ENCODE measurements around the gene ABLIM3.

The ABLIM3 gene

GRCh38 chr5:149283626-149284480 is 142.6 kb downstream of the ABLIM3 start:
- Mint-ChIP-seq H3K4me3 (no peak overlapping the region), H3K36me3 (ENCODE audit: low read depth) (no peaks in the 10 kb centered on the region), H3K27me3 (no peaks in the 10 kb centered on the region), H3K4me1 (no peaks in the 10 kb centered on the region), H3K27ac (no peak overlapping the region), H3K9me3 (no peaks in the 10 kb centered on the region)
- DNase-seq (no peak), ATAC-seq (no peak)

GRCh38 chr5:149284501-149284900 is 143.2 kb downstream of the ABLIM3 start:
- ATAC-seq: no peak
- no peak overlapping the region for H3K4me3 Mint-ChIP-seq
- H3K9me3 Mint-ChIP-seq: no peaks in the 10 kb centered on the region
- H3K36me3 Mint-ChIP-seq (ENCODE audit: low read depth): no peaks in the 10 kb centered on the region
- no peak for DNase-seq
- H3K4me1 Mint-ChIP-seq: no peaks in the 10 kb centered on the region
- no peak overlapping the region for H3K27ac Mint-ChIP-seq
- H3K27me3 Mint-ChIP-seq: no peaks in the 10 kb centered on the region

DNA sequence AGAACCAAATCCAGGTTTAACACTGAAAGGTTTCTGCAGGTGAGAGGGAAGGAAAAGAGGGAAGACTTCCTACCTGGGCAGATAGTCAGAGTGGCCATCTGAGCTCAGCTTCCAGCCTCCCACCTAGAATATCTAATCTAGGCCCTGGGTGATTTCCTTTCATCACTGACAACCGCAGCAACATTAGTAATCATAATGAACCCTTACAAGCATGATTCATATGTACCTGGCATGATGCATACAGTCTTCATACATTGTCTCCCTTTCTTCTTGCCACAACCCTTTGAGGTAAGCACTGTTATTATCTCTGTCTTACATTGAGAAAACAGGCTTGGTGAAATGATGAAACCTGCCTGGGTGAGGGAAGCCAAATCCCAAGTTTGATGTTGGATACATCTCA is 143.9 kb downstream of the ABLIM3 start:
- H3K36me3 Mint-ChIP-seq (ENCODE audit: low read depth): no peaks in the 10 kb centered on the region
- H3K4me1 Mint-ChIP-seq: no peaks in the 10 kb centered on the region
- ATAC-seq (peak; percentile 71), DNase-seq (no peak)
- H3K4me3 Mint-ChIP-seq: no peak overlapping the region
- H3K27me3 Mint-ChIP-seq: no peaks in the 10 kb centered on the region
- H3K9me3 Mint-ChIP-seq: no peaks in the 10 kb centered on the region
- H3K27ac Mint-ChIP-seq: no peak overlapping the region

- no peaks in the 10 kb centered on the region for H3K4me1 Mint-ChIP-seq
- H3K27me3 Mint-ChIP-seq: no peaks in the 10 kb centered on the region
- H3K27ac Mint-ChIP-seq: no peak overlapping the region
- no peaks in the 10 kb centered on the region for H3K36me3 Mint-ChIP-seq (ENCODE audit: low read depth)
- no peaks in the 10 kb centered on the region for H3K9me3 Mint-ChIP-seq
- ATAC-seq (no peak), DNase-seq (no peak)
- H3K4me3 Mint-ChIP-seq: no peak overlapping the region
These were observed 147.1 kb downstream of the ABLIM3 start for GRCh38 chr5:149288436-149288835.

- no peaks in the 10 kb centered on the region for H3K4me1 Mint-ChIP-seq
- no peak for DNase-seq
- H3K4me3 Mint-ChIP-seq: no peak overlapping the region
- ATAC-seq: no peak
- H3K27me3 Mint-ChIP-seq: no peaks in the 10 kb centered on the region
- H3K36me3 Mint-ChIP-seq (ENCODE audit: low read depth): no peaks in the 10 kb centered on the region
- H3K9me3 Mint-ChIP-seq: no peaks in the 10 kb centered on the region
- H3K27ac Mint-ChIP-seq: no peak overlapping the region
These were observed 148.0 kb downstream of the ABLIM3 start for GRCh38 chr5:149289301-149289700.

GRCh38 chr5:149294872-149295829 is 153.9 kb downstream of the ABLIM3 start:
- Mint-ChIP-seq H3K36me3 (ENCODE audit: low read depth) (no peaks in the 10 kb centered on the region), H3K27ac (no peak overlapping the region), H3K4me1 (peaks cover 18% of the 10 kb centered on the region), H3K27me3 (peaks cover 2% of the 10 kb centered on the region), H3K4me3 (no peak overlapping the region), H3K9me3 (no peaks in the 10 kb centered on the region)
- ATAC-seq: no peak
- DNase-seq: no peak

GRCh38 chr5:149297340-149298025 is 156.2 kb downstream of the ABLIM3 start:
- Mint-ChIP-seq H3K4me3 (no peak overlapping the region), H3K4me1 (peaks cover 18% of the 10 kb centered on the region)

DNA sequence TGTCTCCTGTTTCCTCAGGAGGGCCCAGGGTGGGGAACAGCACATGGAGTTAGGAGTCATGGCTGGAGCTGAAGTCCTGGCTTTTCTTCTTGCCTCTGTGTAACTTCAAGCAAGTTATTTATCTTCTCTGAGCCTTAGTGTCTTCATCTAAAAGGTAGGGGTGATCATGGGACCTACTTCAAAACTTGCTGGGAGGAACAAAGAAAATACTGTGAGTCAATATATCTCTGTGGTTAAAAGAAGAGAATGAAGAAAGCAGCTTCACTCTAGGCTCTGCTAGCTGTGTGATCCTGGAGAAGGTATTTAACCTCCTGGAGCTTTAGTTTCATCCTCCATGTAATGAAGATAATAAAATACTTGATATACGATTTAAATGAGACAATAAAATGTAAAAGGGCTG is 156.9 kb downstream of the ABLIM3 start:
- DNase-seq: no peak
- Mint-ChIP-seq H3K36me3 (ENCODE audit: low read depth) (no peaks in the 10 kb centered on the region), H3K4me3 (no peak overlapping the region), H3K9me3 (no peaks in the 10 kb centered on the region), H3K4me1 (peaks cover 18% of the 10 kb centered on the region), H3K27ac (no peak overlapping the region), H3K27me3 (peaks cover 2% of the 10 kb centered on the region)
- no peak for ATAC-seq

More at GRCh38 chr5:149297340-149298025, 156.2 kb downstream of the ABLIM3 start:
- no peak for DNase-seq
- H3K9me3 Mint-ChIP-seq: no peaks in the 10 kb centered on the region
- H3K27ac Mint-ChIP-seq: no peak overlapping the region
- H3K27me3 Mint-ChIP-seq: peaks cover 2% of the 10 kb centered on the region
- no peak for ATAC-seq
- H3K36me3 Mint-ChIP-seq (ENCODE audit: low read depth): no peaks in the 10 kb centered on the region

DNA sequence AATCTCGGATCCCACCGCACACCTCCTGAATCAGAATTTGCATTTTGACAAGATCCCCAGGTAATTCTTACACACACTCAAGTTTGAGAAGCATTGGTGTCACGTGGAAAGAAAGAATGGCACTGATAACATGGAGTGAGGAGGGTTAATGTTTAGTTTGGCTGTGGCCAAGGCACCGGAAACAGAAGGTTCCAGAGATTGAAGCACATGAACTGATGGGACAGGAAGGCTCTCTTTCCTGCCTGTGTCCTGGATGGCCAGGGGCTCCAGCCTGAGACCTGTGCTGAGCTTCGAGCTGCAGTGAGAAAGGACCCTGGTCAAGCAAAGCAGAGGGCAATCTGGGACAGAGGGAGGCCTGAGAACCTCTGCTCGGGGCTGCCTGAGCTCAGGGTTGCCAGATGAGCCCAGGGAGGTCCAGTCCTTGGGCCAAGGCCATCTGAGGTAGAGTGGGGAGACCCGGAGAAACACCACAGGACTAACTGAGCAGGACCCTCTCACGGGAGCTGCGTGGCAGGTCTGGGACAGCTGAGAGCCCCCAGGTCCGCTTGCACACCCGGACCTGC is 157.6 kb downstream of the ABLIM3 start:
- no peak overlapping the region for H3K27ac Mint-ChIP-seq
- H3K36me3 Mint-ChIP-seq (ENCODE audit: low read depth): no peaks in the 10 kb centered on the region
- no peaks in the 10 kb centered on the region for H3K9me3 Mint-ChIP-seq
- H3K4me1 Mint-ChIP-seq: peaks cover 18% of the 10 kb centered on the region
- ATAC-seq (no peak), DNase-seq (no peak)
- H3K4me3 Mint-ChIP-seq: no peak overlapping the region
- peaks cover 2% of the 10 kb centered on the region for H3K27me3 Mint-ChIP-seq

GRCh38 chr5:149299451-149300054 is 158.3 kb downstream of the ABLIM3 start:
- no peak overlapping the region for H3K27ac Mint-ChIP-seq
- no peak for ATAC-seq
- no peak for DNase-seq
- H3K4me1 Mint-ChIP-seq: peaks cover 18% of the 10 kb centered on the region
- H3K4me3 Mint-ChIP-seq: no peak overlapping the region
- H3K36me3 Mint-ChIP-seq (ENCODE audit: low read depth): no peaks in the 10 kb centered on the region
- H3K27me3 Mint-ChIP-seq: peaks cover 2% of the 10 kb centered on the region
- H3K9me3 Mint-ChIP-seq: no peaks in the 10 kb centered on the region

GRCh38 chr5:149300441-149300840 is 159.1 kb downstream of the ABLIM3 start:
- no peaks in the 10 kb centered on the region for H3K36me3 Mint-ChIP-seq (ENCODE audit: low read depth)
- no peak overlapping the region for H3K4me3 Mint-ChIP-seq
- H3K27ac Mint-ChIP-seq: no peak overlapping the region
- DNase-seq (no peak), ATAC-seq (no peak)
- H3K4me1 Mint-ChIP-seq: peaks cover 12% of the 10 kb centered on the region
- H3K27me3 Mint-ChIP-seq: peaks cover 2% of the 10 kb centered on the region
- H3K9me3 Mint-ChIP-seq: no peaks in the 10 kb centered on the region

DNA sequence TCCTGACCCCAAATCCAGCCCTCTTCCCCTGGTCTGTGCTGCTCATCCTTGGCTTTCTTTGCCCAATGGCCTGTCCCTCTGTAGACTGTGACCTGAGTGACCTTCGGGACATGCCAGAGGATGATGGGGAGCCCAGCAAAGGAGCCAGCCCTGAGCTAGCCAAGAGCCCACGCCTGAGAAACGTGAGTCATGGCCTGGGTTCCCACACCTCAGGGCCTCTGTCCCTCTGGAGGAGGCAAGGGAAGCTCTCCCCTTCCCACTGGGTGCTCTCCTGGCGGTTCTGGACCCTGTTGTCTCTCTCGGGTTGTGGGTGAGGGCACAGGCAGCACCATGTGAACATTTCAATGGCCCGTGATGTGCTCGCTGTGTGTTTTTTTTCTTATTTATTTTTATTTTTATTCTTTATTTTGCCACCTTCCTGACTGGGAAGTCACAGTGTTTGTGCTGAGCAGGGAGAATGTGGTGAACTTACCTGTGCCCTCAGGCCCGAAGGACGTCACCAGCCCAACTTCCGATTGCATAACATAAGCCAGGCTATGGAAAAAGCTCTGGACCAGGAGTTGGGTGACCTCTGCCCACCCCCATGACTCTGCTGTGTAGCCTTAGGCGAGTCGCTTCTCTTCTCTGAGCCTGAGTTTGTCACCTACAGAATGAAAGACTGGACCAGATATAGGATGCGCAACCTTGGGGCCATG is 159.9 kb downstream of the ABLIM3 start:
- Mint-ChIP-seq H3K9me3 (no peaks in the 10 kb centered on the region), H3K36me3 (ENCODE audit: low read depth) (no peaks in the 10 kb centered on the region), H3K27ac (no peak overlapping the region), H3K4me3 (no peak overlapping the region), H3K27me3 (peaks cover 2% of the 10 kb centered on the region), H3K4me1 (peaks cover 11% of the 10 kb centered on the region)
- ATAC-seq: no peak
- no peak for DNase-seq

- peaks cover 2% of the 10 kb centered on the region for H3K27me3 Mint-ChIP-seq
- ATAC-seq (no peak), DNase-seq (no peak)
- no peaks in the 10 kb centered on the region for H3K9me3 Mint-ChIP-seq
- H3K36me3 Mint-ChIP-seq (ENCODE audit: low read depth): no peaks in the 10 kb centered on the region
- no peak overlapping the region for H3K4me3 Mint-ChIP-seq
- H3K27ac Mint-ChIP-seq: no peak overlapping the region
- H3K4me1 Mint-ChIP-seq: peaks cover 9% of the 10 kb centered on the region
These were observed 160.6 kb downstream of the ABLIM3 start for GRCh38 chr5:149301744-149302380.

Measured in activated naive CD8-positive, alpha-beta T cell treated with anti-CD3 and anti-CD28 coated beads, Interleukin-2, amount 50 U/mL, for 24 hours (primary cell).